Keratinocyte (primary cell): ENCODE measurements around the gene WDFY2.

Experiments
- CTCF ChIP-seq, 3 experiments: IDR thresholded peaks in 1 of 3; conservative IDR thresholded peaks in 1 of 3; optimal IDR thresholded peaks in 1 of 3; 2 replicates in 2 of 3; 3 replicates in 1 of 3; pipeline versions ENCODE3 to v1.5.1; 2011; ENCODE audit warnings: low read length in 3 of 3, mild to moderate bottlenecking in 3 of 3, moderate library complexity in 2 of 3, control low read depth in 1 of 3, inconsistent platforms in 1 of 3; ENCODE audit not compliant: insufficient read depth in 2 of 3; ENCODE audit errors: extremely low read depth in 1 of 3
- EZH2 ChIP-seq: IDR thresholded peaks from one replicate; pipeline ENCODE4 v1.6.1; 2012; ENCODE audit warnings: inconsistent platforms, mild to moderate bottlenecking, low read length, moderate library complexity

- no peak for TF ChIP-seq CTCF (optimal IDR thresholded peaks at IDR 0.05 in 1 of 3, IDR thresholded peaks at IDR 0.05 in 1 of 3, conservative IDR thresholded peaks at IDR 0.05 in 1 of 3; ENCODE audit: extremely low read depth in 1 of 3, insufficient read depth in 2 of 3, low read length in 3 of 3)
- no peak for TF ChIP-seq EZH2
Measured at GRCh38 chr13:51689663-51689996, 105.4 kb downstream of the WDFY2 start.
